ENCODE results near the gene COL11A2. TPM values are rescaled to one million over a fixed set of nuclear protein-coding genes. Genes with fewer than 3 reads are reported as not detected.
"Not testable (repeated sequence)": the region's sequence is repeated elsewhere in the genome, so short reads cannot be mapped to it uniquely, and the experiment has no call there.

Gene COL11A2
- total RNA-seq, 1 donor from 2014 or later: 5.7 TPM

DNA sequence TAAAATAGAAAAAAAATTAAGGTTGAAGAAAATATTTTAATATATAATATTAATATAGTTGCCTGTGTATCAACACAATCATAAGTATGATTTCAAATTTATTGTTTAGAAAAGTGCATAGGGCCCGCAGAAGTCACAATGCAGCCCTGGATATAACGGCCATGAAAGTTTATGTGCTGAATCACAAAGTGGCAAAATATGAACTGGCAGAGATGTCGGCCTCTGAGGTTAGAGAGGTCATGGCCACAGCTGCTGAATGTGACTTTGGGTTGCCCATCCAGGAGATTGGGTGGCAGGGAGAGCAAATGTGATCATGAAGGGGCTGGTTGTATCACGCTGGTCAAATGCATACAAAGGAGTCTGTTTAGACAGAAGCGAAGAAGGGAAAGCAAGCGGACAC lies 35.7 kb downstream of the COL11A2 start:
- no peak for DNase-seq

DNA sequence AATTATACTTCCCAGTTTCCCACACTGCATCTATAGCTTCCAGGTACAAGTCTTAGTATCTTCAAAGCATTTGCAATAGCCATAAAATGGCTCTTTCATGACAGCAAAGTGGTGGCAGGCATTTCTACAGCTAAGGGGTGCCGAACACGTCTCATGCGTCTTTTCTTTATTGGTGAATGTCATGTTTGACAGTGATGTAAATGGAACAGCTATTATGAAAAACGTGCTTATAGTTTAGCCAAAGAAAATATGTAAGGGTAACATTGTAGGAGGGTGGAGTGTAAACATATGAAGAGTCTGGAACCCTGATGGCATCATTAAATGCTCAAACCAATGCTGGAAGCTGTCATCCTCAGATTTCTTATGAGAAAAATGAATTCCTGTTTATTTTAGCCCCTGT lies 37.9 kb downstream of the COL11A2 start:
- no peak for DNase-seq

DNA sequence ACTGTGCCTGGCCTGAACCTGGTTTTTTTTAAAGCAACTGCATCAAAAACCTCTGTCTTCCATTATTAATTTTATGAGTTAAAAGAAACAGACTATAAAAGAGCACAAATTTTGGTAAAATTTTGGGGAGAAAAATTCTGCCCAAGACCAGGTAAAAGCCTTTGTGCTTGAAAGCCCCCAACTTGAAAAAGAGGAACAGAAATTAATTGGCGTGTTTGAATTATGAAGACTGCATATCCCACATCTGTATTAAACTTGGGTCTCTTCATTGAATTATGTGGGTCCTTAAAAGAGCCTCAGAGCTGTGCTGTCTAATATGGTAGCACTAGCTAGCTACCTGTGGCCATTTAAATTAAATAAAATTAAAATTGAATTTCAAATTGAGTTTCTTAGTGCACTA lies 41.2 kb downstream of the COL11A2 start:
- DNase-seq: no peak

DNA sequence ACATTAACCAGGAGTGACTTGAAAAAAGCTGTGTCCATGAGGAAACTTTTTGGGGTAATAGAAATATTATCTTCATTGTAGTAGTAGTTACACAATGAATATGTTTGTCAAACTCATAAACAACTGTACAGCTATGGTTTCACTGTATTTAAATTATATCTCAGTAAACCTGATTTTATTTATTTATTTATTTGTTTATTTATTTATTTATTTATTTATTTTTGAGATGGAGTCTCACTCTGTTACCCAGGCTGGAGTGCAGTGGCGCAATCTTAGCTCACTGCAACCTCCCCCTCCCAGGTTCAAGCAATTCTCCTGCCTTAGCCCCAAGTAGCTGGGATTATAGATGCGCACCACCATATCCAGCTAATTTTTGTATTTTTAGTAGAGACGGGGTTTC lies 41.7 kb downstream of the COL11A2 start:
- DNase-seq: not testable (repeated sequence)

DNA sequence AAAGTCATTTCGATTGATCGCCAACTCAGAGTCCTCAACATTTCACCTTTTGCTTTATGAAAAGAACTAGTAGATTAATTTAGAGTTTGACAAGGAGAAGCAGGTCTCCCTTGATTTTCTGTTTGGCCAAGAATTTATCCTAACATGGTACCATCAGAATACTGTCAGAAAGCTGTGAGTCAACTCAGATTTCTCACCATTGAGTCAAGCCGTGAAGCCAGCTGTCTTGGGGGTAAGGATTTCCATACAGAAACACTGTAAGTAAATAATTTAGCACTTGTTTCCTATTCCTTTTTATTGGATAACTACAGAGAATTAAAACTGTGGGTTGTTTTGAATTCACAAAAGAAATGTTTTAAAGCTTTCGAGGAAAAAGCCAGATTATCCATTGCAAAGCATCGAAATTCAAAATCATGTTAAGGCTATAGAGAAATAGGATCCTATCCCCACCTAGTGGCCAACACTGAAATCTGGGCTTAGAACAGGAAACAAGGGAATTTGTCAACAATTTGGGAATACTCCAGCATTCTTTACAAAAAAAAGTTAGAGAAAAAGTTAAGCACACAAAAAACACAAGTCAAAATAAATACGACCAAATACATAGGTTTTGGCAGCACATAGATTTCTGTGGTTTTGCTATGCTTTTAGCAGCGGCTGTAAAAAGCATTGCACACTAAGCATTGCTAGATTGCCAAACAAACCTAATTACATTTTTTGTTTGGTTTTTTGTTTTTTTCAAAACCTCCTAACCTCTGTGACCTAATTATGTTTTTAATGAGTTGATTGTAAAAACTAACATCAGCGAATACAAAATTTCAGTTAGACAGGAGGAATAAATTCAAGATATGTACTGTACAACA lies 44.2 kb downstream of the COL11A2 start:
- DNase-seq: peak; percentile 73

GRCh38 chr6:33144373-33144772 lies 47.9 kb downstream of the COL11A2 start:
- DNase-seq: no peak

- DNase-seq: no peak
Measured at GRCh38 chr6:33143113-33143770, 49.0 kb downstream of the COL11A2 start.

- DNase-seq: no peak
Measured at GRCh38 chr6:33142501-33143070, 49.7 kb downstream of the COL11A2 start.

- DNase-seq: no peak
Measured at GRCh38 chr6:33140556-33140955, 51.7 kb downstream of the COL11A2 start.

DNA sequence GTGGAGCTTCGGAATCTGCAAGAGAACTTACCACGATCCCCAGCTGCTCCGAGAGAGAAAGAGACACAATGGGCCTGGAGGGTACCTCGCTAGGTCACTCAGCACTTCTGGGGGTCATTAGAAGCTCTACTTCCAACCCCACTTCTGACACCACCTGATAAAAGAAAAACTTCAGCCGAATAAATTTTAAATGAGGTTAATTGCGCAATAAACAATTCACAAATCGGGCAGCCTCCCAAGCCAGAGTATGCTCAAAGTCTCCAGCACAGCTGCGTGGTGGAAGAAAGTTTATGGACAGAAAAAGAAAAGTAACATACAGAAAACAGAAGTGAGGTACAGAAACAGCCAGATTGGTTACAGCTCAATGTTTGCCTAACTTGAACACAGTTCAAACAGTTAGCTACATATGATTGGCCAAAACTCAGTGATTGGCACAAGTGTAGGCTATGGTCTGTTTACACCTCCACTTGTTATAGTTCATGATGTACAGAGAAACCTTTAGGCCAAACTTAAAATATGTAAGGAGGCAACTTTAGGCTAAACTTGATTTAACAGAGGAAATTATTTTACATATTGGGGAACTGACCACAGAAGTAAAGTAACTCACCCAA lies 52.6 kb downstream of the COL11A2 start:
- no peak for DNase-seq

- no peak for DNase-seq
Measured at GRCh38 chr6:33136310-33136900, 55.9 kb downstream of the COL11A2 start.

DNA sequence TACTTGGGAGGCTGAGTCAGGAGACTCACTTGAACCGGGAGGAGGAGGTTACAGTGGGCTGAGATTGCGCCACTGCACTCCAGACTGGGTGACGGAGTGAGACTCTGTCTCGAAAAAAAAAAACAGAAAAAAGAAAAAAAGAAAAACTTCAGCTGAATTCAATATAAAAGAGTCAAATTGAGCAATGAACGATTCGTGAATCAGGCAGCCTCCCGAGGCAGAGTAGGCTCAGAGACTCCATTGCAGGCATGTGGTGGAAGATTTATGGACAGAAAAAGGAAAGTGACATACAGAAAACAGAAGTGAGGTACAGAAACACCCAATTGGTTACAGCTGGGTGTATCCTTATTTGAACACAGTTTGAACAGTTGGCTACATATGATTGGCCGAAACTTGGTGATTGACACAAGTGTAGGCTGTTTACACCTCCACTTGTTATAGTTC lies 60.2 kb downstream of the COL11A2 start:
- no peak for DNase-seq

GRCh38 chr6:33128318-33128717 lies 63.9 kb downstream of the COL11A2 start:
- no peak for DNase-seq

DNA sequence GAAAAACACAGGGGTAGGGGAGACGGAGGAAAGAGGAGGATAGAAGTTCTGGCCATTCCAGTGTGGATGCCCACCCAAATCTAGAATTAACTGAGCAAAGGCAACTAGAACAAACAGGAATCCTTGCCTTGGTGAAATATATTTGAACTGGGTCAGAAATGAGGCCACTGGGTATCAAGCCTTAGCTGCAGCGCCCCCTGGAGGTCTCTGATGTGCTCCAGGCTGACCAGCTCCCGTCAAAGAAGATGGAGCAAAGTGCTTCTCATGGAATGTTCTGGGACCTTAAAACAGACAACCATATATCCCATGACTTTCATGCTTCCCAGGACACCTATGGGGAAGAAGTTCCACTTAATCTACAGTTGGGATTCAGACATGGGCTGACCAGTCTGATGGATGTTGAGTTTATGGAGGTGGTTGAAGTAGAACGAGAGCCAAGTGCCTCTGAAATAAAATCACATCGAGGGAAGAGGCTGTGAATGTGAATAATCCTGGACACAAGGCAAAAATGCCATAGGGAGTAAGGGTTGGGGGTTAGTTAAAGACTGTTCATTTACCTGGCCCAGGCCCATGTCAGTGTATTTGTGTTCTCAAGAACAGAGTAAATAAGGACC lies 66.1 kb downstream of the COL11A2 start:
- DNase-seq: peak; percentile 44

DNA sequence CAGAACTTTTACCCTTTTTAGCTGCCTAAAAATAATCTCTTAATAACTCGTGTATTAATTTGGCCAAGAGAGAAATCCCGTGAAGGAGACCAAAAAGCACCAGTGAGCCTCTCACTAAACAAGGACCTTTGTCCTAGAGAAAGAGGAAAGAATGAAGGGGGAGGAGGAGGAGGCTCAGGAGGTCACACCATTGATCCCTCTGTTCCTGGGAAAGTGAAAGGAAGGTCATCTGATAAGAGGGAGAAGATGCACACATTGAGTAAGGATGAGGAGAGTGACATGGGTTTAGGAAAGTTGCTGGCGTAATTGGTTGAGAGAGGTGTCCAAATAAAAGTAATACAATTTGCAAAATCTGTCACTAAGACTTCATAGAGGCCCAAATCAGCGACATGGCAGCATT lies 67.3 kb downstream of the COL11A2 start:
- no peak for DNase-seq

DNA sequence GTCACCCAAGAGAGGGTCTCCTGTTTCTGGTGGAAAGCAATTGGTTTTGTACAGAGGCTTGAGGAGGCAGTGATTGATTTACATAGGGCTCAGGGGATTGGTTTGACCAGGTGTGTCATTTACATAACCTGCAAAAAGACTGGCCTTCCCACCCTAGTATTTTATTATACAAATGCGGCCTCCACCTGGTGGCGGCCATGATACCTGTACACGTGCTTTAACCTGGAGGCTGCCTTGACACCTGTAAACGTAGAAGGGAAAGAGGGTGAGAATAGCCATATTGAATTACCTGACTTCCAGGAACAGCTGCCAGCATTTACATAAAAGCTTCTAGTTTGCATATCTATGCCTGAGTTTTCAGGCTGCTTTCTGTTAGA lies 67.8 kb downstream of the COL11A2 start:
- no peak for DNase-seq

- no peak for DNase-seq
Measured at GRCh38 chr6:33123732-33124524, 68.3 kb downstream of the COL11A2 start.

DNA sequence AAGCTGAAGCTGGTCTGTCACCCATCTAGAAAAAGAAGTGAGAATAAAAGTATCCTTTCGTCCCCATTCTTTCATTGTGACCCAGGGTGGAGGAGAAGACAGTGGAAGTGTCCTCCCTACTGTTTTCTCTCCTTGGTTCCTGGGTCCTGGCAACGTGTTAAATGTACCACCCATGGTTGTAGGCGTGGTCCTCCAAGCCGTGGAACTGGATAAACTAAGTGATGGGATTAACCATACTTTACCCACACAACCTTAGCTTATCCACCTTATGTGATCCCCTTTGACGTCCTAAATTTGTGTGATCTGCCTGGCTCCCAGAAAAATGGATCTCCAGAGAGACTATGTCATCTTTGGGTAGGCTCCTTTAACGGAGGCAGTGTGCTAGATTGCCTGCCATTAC lies 69.1 kb downstream of the COL11A2 start:
- no peak for DNase-seq

DNA sequence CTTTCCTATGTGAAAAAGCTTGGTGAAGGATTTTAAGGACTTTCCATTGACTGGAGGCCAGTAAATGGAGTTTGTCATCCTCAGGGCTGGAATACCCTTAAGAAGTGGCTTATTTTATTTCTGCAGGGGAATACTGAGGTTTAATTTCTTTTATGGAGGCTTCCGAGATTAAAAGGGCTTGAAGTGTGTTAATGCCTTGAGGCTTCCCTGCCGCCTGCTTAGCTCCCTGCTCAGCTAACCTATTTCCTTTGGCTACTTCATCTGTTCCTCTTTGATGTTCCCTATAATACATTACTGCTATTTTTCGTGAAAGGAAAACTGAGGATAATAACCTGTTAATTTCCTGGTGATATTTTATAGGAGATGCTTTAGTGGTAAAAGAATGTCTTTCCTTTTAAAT lies 72.3 kb downstream of the COL11A2 start:
- no peak for DNase-seq

DNA sequence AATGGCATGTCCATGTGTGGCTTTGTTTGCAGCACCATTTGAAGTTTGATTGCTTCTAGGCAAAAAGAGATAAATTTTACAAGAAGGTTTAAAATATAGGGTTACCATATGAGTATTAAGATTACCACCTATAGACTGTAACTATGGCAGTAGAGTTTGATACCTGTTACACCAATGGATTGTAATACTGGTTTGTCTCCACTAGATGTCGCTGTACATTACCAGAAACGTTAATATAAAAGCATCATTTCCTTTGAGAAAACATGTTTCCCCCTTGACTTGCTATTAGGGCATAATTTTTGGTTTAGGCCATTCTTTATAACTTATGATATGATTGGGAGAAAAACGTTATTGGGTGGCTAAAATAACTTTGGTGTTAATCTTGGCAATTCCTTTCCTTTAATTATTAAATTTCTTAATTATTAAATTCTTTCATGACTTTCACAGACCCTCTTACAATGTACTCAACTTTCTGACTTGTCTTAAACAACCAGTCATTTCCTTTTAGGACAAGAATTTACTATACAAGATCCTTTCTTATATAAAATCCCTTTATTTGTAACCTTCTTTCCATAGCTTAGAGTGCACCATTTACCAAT lies 73.6 kb downstream of the COL11A2 start:
- peak; percentile 79 for DNase-seq

GRCh38 chr6:33117811-33118277 lies 74.4 kb downstream of the COL11A2 start:
- DNase-seq: no peak

Data from tongue (tissue), 2 donors.